NOMO-1 treated with DMSO at 0.1 percent for 48 hours (cell line): ENCODE data around the gene SYNE2.
"Not testable (repeated sequence)": the region's sequence is repeated elsewhere in the genome, so short reads cannot be mapped to it uniquely, and the experiment has no call there.

Source experiments
- DNase-seq: peaks from one replicate; lab custom pipeline; 2025; ENCODE audit not compliant: unreplicated experiment; lab: John Stamatoyannopoulos, UW

The SYNE2 gene

GRCh38 chr14:64074961-64075612 is 222.3 kb downstream of the SYNE2 start:
- no peak for DNase-seq

GRCh38 chr14:64075613-64076005 is 222.8 kb downstream of the SYNE2 start:
- DNase-seq, result no peak

DNA sequence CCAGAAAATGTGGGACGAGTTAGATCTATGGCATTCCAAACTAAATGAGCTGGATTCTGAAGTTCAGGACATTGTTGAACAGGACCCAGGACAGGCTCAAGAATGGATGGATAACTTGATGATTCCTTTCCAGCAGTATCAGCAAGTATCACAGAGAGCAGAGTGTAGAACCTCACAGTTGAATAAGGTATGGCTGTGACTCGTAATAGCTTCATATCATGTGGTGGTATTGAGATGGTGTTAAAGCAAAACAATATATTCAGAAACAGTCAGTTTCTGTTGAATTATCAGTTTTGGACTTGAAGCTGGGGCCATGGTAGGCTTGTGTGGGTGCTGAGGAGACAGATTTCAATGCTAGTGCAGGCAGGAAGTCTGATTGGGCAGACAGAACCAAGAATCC is 227.6 kb downstream of the SYNE2 start:
- DNase-seq, result no peak

DNA sequence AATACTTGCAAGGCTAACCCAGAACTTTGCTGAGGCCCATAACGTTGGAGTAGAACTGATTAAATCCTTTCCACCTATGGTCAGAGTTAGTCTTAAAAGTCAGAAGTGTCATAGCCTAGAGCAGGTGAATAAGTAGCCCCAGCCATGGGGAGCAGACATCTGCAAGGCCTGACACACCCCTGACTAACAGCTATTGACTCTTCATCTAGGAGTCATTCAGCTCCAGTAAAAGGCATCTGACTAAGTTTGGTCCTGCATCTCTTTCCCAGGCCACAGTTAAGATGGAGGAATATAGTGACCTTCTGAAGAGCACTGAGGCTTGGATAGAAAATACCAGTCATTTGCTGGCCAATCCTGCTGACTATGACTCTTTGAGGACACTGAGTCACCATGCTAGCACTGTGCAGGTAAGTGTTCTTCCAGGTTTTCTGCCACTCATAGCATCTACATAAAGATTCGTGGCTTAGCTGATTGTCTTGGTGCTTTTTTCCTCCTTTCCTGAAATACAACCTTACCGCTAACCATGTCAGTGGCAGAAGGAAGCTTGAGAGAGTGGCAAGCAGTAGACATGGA is 228.5 kb downstream of the SYNE2 start:
- DNase-seq, result no peak

- DNase-seq, result no peak
Observed at GRCh38 chr14:64082837-64083236, 230.0 kb downstream of the SYNE2 start.

DNA sequence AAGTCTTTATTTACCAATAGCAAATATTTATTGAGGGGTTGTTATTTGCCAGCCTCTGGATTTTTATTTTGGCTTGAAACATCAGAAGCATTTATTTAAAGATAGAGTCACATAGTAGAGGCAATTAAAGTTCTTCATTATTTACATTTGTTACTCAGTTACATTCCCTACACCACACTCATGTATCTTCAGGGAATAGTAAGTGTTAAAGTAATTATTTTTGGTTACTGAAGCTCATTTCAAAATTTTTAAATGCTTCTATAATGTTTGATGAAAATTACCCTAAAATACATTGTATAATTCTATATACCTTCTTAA is 235.8 kb downstream of the SYNE2 start:
- DNase-seq, result no peak

DNA sequence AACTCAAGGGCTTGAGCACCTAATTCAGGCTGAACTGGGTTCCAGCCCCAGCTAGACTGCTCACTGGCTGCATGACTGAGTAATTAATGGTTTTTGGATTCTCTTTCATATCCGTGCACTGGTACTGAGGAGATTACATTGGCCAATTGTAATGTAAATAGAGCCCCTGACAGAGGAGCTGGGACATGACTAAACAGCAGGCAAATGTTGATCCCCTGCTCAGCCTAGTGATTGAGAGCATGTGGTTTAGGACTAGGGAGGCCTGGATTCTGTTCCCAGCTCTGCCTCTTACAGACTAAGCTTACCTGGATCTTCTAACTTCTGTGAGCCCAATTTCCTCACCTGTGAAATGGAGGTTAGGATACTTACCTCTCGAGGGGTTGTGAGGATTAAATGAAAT is 237.1 kb downstream of the SYNE2 start:
- no peak for DNase-seq

DNA sequence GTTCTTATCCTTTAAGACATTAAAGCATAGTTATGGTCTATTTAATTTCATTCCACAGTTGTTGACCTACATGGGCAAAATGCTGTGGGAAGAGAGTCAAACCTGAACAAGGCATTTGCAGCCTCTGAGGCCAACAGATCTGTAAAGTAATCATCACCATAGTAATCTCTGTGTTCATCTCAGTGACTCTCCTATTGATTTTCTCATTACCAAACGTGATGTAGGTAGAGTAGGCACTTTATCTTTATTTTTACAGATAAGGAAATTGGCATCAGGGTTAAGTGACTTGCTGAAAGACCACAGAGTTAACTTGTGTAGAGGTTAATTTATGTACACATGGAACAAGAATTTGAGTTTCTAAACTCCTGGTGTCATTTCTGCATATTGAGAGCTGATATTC is 238.4 kb downstream of the SYNE2 start:
- no peak for DNase-seq

- DNase-seq, result no peak
Observed at GRCh38 chr14:64092338-64092737, 239.5 kb downstream of the SYNE2 start.

DNA sequence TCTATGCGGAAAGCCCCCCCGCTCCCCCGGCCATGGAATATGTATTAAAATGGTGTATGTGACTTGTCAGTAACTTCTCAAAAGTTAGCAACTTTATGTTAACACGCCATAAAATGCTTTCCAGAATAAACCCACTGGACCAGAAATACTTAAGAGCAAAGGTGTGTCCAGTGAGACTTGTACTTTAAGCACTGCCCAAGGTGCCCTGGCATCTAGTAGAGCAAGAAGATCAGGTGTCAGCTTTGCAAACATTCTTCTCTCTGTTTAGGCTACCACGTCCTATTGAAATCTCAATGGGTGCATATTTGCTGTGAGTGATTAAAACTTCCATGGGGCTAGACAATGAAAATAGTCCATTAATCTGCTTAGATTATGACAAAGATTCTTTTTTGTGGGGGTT is 240.1 kb downstream of the SYNE2 start:
- DNase-seq, result no peak

- no peak for DNase-seq
Observed at GRCh38 chr14:64095620-64096019, 242.8 kb downstream of the SYNE2 start.

- DNase-seq, result no peak
Observed at GRCh38 chr14:64098120-64098519, 245.3 kb downstream of the SYNE2 start.

- no peak for DNase-seq
Observed at GRCh38 chr14:64107438-64107837, 254.6 kb downstream of the SYNE2 start.

DNA sequence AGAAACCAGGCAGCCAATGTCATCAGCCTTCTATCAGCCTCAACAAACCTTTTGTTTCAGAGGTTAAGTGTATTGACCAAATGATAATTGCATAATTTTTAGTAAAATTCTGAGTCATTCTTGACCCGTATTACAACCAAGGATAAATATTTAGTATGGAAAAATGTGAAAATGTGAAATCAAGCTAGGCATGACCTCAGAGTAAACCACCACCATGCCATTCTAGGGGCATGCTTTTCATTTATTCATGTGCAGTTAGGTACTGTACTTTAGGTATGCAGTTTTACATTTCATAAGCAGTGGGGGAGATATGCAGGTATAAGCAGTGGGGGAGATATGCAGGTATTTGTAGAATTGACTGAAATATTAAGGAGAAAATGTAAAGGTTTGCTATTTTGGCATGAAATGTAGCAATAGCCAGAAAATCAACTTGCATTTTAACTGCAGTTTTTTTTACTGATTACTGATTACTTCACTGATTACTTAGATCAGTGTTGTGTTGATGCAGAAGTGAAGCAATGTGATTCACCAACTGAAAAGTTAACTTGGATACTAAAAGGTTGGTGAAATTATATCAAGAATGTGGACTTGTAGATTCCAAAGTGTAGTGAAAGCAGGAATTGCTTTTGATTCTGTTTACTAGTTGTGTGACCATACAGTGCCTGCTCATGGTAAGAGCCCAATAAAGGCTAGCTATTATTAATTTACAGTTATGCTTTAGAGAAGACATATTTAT is 257.2 kb downstream of the SYNE2 start:
- no peak for DNase-seq

GRCh38 chr14:64110802-64111201 is 258.0 kb downstream of the SYNE2 start:
- DNase-seq, result no peak

DNA sequence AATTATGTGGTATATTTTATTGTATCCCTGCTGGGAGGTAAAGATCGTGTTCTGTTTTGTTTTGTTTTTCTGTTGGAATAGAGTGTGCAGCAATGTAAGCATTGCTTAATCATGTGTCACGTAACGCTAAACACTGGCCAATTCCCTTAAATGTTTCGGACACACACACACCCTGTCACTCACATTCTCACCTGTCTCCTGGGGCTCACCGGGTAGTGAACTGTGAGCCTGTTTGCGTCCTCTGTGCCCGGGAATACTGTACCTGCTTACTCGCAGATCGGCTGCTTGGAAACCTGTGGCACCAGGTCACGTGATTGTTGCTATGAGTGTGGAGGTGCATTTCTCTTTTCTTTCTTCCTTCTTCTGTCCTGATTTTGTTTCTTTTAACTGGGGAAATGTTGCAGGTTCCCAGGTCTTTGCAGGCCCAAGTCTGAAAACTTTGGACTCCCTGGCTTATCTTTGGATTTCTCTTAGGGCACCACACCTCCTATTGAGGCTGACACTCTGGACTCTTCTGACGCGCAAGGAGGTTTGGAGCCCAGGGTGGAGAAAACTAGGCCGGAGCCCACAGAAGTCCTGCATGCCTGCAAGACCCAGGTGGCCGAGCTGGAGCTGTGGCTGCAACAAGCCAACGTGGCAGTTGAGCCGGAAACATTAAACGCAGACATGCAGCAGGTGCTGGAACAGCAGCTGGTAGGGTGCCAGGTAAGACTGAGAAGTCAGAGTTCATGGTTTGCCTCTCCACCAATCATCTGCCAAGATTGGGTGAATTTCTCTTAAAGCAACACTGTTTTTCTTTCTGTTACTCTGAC is 260.3 kb downstream of the SYNE2 start:
- DNase-seq, result no peak

- DNase-seq, result no peak
Observed at GRCh38 chr14:64114166-64114565, 261.4 kb downstream of the SYNE2 start.

DNA sequence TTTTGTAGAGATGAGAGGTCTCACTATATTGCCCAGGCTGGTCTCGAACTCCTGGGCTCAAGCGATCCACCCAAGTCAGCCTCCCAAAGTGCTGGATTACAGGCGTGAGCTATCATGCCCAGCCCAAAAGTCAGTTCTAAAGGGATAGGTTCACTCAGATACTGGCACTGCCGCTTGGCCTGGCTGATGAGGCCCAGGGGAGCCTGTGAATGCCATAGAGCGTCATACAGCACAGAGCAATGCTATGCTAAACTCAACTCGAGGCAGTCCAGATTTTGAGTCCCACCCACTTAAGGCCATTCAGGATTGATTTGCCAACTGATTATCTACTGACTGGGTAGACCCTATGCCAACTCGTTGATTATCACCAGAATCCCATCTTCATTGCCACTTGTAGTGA is 262.0 kb downstream of the SYNE2 start:
- no peak for DNase-seq

GRCh38 chr14:64115401-64115800 is 262.6 kb downstream of the SYNE2 start:
- no peak for DNase-seq

DNA sequence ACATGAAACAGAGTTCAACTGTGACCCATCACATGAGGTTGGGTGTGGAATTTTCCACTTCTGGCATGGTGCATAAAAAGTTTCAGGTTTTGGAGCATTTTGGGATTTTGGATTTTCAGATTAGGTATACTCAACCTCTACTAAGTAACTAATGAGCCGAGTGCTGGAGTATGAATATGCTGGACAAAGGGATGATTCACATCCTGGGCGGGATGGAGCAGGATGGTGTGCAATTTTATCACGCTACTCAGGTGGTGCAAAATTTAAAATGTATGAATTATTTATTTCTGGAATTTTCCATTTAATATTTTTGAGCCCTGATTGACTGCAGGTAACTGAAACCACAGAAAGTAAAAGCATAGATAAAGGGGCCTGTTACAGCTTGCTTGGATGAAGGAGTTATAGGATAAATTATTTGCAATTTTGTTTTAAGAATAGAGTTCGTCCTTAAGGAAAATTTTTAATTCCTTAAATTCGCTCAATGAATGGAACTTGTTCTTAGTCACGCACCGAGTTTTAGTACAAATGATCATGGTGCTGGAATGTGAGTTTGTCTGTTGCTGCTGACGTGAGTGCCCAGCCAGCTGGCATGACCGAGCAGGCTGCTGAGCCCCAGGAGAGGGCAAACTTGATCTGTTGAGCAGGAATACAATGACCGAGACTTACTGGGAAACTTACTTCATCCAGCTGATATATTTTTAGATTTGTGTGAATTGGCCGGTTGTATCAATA is 265.0 kb downstream of the SYNE2 start:
- no peak for DNase-seq

DNA sequence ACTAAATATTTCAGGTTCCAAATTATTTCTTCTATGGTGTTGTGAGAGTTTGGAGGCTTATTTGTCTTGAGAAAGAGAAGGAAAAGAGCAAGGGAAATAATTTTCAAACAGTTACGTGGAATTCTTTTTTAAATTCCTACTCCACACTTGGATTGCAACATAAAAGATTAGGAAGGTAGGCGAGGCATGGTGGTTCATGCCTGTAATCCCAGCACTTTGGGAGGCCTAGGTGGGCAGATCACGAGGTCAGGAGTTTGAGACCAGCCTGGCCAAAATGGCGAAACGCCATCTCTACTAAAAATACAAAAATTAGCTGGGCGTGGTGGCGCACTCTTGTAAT is 265.6 kb downstream of the SYNE2 start:
- not testable (repeated sequence) for DNase-seq
